Bone marrow (tissue), 2 donors: ENCODE results near the gene PES1.
"Not testable (repeated sequence)": the region's sequence is repeated elsewhere in the genome, so short reads cannot be mapped to it uniquely, and the experiment has no call there.

Experiments used
- DNase-seq, 2 donors: peaks; one replicate each; lab custom pipeline; 2025; lab: John Stamatoyannopoulos, UW

PES1 gene

GRCh38 chr22:30575859-30576258 lies 15.9 kb downstream of the PES1 start:
- DNase-seq: no peak

DNA sequence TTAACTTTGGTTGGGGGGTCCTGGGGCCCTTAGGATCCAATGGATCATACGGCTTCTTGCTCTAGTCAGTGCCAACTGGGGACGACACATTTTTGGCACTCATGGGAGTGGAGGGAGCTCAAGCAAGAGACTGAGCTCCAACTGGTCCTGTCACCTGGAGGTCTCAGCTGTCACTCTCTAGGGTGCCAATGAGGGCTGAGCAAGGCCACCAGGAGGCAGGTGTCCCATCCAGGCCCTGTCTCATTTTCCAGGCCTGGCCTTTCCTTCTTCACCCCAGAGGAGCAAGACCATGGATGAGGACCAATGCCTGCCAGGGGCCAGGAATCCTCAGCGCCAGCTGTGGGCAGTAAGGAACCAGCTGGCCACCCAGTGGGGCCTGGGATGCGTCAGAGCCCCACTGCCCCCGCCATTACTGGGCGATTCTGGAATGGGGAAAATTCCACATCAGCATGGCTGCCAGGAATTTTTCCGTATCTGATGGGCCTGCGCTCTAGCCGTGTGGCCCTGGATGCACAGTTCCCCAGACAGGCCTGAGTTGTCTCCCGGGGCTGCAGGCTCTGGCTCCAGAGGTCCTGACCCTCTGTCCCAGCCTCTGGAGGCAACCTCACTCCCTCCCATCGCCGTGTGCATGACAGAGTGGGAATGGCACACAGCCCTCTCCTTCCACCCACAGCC lies 16.6 kb downstream of the PES1 start:
- no peak for DNase-seq

- no peak for DNase-seq
Observed at GRCh38 chr22:30574095-30574981, 17.4 kb downstream of the PES1 start, which contains the start of gene GAL3ST1. GAL3ST1 (minus strand) TSS chr22:30574665; CDS start chr22:30557392, 17,273 bp downstream.

GRCh38 chr22:30573594-30574094 lies 18.1 kb downstream of the PES1 start:
- no peak for DNase-seq

DNA sequence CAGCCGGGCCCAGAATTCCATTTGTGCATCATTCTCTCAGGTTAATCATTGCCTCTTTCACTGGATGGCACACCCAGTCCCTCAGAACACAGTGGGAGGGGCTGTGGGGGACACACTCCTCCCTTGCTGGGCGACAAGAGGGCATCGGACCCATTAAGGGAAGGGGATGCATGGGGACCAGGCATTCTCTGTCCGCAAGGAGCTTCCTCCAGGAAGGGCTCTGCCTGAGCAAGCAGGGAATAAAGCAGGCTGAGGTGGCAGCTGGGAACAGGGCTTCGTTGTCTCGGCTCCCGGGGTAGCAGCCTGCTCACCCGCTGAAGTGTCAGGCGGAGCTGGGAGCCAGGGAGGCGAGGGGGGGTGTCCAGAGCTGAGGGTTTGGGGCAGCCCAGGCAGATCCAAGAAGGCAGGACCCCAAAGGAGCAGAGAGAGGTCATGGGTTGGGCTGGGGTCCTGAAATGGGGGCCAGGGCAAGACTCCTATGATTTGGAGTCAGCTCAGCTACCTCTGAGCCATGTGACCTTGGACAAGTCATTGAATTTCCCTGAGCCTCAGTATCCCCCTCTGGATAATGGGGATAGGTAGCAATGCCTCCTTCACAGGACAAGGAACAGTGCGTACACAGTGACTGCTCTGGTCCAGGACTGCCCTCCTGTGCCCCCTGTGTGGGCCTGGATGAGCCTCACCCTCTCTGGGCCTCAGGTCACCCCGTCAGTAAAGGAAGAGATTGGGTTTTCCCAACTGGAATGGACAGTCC lies 18.7 kb downstream of the PES1 start:
- no peak for DNase-seq

GRCh38 chr22:30572210-30572609 lies 19.5 kb downstream of the PES1 start:
- DNase-seq: no peak

DNA sequence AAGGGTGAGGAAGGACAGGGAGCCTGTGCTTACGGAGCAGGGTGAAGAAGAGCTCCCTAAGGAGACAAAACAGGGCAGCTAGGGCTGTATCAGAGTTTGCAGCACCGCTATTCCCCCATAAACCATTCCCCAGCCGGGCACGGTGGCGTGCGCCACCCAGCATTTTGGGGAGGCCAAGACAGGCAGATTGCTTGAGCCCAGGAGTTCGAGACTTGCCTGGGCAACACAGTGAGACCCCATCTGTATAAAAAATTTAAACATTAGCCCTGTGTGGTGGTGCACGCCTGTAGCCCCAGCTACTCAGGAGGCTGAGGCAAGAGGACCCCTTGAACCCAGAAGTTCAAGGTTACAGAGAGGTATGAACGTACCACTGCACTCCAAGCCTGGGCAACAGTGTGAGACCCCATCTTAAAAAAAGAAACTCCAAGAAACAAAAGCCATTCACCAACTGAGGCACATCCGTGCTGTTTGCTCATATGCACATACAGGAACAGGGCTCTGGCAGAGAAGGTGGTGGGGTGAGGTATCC lies 22.0 kb downstream of the PES1 start:
- no peak for DNase-seq

- DNase-seq: no peak
Observed at GRCh38 chr22:30568137-30568805, 23.4 kb downstream of the PES1 start.

DNA sequence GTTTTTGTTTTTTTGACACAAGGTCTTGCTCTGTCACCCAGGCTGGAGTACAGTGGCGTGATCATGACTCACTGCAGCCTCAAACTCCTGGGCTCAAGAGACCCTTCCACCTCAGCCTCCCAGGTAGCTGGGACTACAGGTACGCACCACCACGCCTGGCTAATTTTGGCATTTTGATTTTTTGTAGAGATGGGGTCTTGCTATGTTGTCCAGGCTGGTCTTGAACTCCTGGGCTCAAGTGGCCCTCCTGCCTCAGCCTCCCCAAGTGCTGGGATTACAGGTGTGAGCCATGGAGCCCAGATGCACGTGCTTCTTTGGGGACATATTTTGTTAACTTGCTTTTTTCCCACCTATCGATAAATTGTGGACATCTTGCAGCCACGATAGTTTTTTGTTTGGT lies 24.4 kb downstream of the PES1 start:
- DNase-seq: not testable (repeated sequence)

DNA sequence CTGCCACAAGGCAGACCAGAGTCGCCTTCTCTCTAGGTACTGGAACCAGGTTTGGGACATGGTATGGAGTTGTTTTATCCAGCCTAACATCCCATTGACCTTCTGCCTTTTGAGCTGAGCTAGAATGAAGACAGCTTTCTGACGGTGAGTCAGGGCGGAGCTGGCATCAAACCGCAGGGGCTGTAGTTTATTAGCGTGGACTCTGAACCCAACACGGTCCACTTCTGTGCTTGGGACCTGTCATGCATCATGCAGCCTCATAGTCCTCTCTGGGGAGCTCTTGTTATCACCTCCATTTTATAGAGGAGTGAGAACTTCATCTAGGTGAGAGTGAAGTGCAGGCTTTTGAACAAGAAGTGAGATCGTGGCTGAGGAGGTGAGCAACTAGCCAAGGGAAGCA lies 25.6 kb downstream of the PES1 start:
- DNase-seq: no peak

GRCh38 chr22:30565341-30565740 lies 26.4 kb downstream of the PES1 start:
- no peak for DNase-seq

- no peak for DNase-seq
Observed at GRCh38 chr22:30564761-30565119, 27.0 kb downstream of the PES1 start.

GRCh38 chr22:30564045-30564760 lies 27.5 kb downstream of the PES1 start:
- DNase-seq: no peak

DNA sequence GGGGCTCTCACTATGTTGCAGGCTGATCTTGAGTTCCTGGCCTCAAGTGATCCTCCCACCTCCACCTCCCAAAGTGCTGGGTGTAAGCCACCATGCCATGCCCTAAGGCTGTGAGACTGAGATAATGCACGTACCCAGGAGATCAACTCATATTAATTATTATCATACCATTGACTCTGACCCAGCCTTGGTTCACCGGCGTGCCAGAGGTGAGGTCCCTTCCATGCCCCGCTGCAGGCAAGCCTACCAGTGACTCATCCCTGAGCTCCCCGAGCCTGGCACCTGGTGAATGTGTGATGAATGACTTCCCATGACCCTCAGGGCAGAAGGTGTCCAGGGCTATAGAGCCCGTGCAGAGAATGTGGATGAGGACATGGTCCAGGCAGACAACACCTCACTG lies 29.3 kb downstream of the PES1 start:
- no peak for DNase-seq

- DNase-seq: no peak
Observed at GRCh38 chr22:30561402-30562189, 30.1 kb downstream of the PES1 start.

DNA sequence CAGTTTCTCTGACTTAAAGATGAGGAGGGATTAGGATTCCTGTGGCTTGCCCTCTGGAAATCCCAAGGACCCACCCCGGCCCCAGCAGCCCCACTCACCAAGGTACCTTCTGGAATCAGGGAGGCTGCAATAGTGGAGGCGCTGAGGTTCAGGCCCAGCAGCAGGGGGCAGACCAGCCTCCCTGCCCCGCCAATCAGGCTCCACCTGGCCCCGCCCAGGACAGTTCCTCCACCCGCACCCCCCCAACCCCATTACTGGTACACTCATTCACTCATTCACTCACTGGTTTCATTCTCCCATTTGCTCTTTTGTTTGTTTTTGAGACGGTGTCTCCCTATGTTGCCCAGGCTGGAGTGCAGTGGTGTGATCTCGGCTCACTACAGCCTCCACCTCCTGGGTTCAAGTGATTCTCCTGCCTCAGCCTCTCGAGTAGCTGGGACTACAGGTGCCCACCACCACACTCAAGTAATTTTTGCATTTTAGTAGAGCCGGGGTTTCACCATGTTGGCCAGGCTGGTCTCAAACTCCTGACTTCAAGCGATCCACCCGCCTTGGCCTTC lies 31.0 kb downstream of the PES1 start:
- DNase-seq: not testable (repeated sequence)

- no peak for DNase-seq
Observed at GRCh38 chr22:30559889-30560288, 31.8 kb downstream of the PES1 start.

DNA sequence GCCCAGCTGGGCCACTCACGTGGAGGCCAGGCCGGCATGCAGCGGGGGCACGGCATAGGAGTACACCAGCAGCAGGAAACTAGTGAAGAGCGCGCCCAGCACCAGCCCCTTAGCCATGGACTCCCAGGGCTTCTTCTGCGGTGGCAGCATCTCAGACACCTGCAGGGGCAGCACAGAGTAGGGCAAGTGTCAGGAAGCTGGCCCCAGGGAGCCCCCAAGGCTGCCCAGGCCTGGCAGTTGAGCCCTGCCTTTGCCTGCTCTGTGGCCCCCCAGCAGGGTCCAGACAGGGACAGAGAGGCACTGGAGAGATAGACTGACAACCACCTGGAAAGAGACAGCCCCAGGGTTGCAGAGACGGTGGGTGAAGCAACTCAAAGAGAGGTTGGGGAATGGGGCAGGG lies 34.5 kb downstream of the PES1 start:
- no peak for DNase-seq

GRCh38 chr22:30556388-30556787 lies 35.3 kb downstream of the PES1 start:
- no peak for DNase-seq
